Heart right ventricle (tissue), 16 donors: ENCODE data around the gene PRKCD. TPM values are rescaled to one million over a fixed set of nuclear protein-coding genes. Genes with fewer than 3 reads are reported as not detected.

Experiments used
- ATAC-seq, 8 donors: fragments of 200-7000 bp; cut with Tn5 transposase; one replicate each; pipeline ENCODE4 v1.9.1; 2020; ENCODE audit warnings: mild to moderate bottlenecking in 8 of 8, moderate library complexity in 8 of 8, moderate number of reproducible peaks in 1 of 8
- DNase-seq, 2 donors: peaks; one replicate each; pipeline ENCODE4 v3.0.0-alpha.2; 2020
- H3K27ac ChIP-seq, 10 donors: fragments of 200-600 bp; sonication (generic) in 2 of 10; one replicate each; pipeline versions ENCODE4 v1.5.0 to v1.8.0; 2020 to 2022; ENCODE audit warnings: mild to moderate bottlenecking in 3 of 10
- H3K27me3 ChIP-seq, 7 donors: fragments of 200-600 bp; one replicate each; pipeline ENCODE4 v1.8.0; 2021 to 2022; ENCODE audit warnings: mild to moderate bottlenecking in 2 of 7
- H3K36me3 ChIP-seq, 9 donors: fragments of 200-600 bp; sonication (generic) in 1 of 9; one replicate each; pipeline versions ENCODE4 v1.5.0 to v1.8.0; 2020 to 2022; ENCODE audit warnings: mild to moderate bottlenecking in 2 of 9
- H3K4me1 ChIP-seq, 9 donors: fragments of 200-600 bp; sonication (generic) in 1 of 9; one replicate each; pipeline versions ENCODE4 v1.5.0 to v1.8.0; 2020 to 2022; ENCODE audit warnings: mild to moderate bottlenecking in 4 of 9
- H3K4me3 ChIP-seq, 10 donors: fragments of 200-600 bp; sonication (generic) in 2 of 10; one replicate each; pipeline versions ENCODE4 v1.5.0 to v1.8.0; 2020 to 2022; ENCODE audit warnings: mild to moderate bottlenecking in 7 of 10, moderate library complexity in 2 of 10
- H3K9me3 ChIP-seq, 11 donors: fragments of 200-600 bp in 10 of 11; sonication (generic) in 2 of 11; one replicate each; pipeline versions ENCODE4 v1.5.0 to v1.8.0; 2013 to 2022; ENCODE audit warnings: mild to moderate bottlenecking in 2 of 11, control low read depth in 1 of 11, moderate library complexity in 1 of 11
- CTCF ChIP-seq, 9 donors: fragments of 200-600 bp; sonication (generic) in 2 of 9; IDR thresholded peaks; one replicate each; pipeline versions ENCODE4 v1.5.0 to v1.8.0; 2021 to 2022; ENCODE audit warnings: antibody characterized with exemption in 9 of 9, mild to moderate bottlenecking in 5 of 9, moderate library complexity in 1 of 9
- WGBS, 2 donors: extraction: QIAGEN DNeasy Blood & Tissue Kit; methylation state at CpG; one replicate each; pipeline ENCODE4 v1.1.7; 2013; ENCODE audit warnings: inconsistent platforms in 1 of 2; 5-methylcytosine and 5-hydroxymethylcytosine counted together
- intact Hi-C, 10 donors: fragments of 100-400 bp; cut with DNase I; formaldehyde crosslinking; loops; one replicate each; pipeline versions ENCODE4 v1.11.1 to v1.14.2; 2022
- polyA plus RNA-seq, 2 donors: library from polyadenylated mRNA; stranded (reverse); fragments of 200-250 nt; gene quantifications; one replicate each; pipeline ENCODE4 v1.2.3, GENCODE V29; 2013
- total RNA-seq, 10 donors: library from RNA; stranded (reverse); fragmentation: NEBNext Ultra II Directional in 3 of 10; extraction: Animal tissue kit (Norgen Biotek cat#: 25700) in 3 of 10; gene quantifications; one replicate each; pipeline versions ENCODE4 v1.2.1 to v1.2.4, GENCODE V29; 2021 to 2023
- donor health status: Arrhythmogenic right ventricular cardiomyopathy.
- donor health status: ischemic (EF 13 %, LVEDD 7.1; RV severe dilation, severe dysfunction).
- donor health status: healthy with polysubstance abuse.
- donor health status: DM: no; HTN: yes; CAD: no.
- donor health status: DM: no; HTN: no; CAD: no.
- donor health status: ischemic (EF 25% LVEDD 6.9; RV normal size, moderate dysfunction).
- donor health status: ischemic (EF 25% LVEDD 5.7; RV mildly dilated, moderate dysfunction).
- donor health status: healthy.
- donor health status: DM: yes; HTN: yes; CAD: no.
- donor health status: Ischemic cardiomyopathy.
- donor health status: ischemic (EF 35%, LVEDD 5.7; RV mildly dilated, moderate dysfunction).
- donor health status: nonischemic (EF 11% LVEDD 7.7; RV severe dilation, severe dysfunction).
- donor health status: DM: yes; HTN: yes; CAD: no.
- donor health status: PGD.
- donor health status: ischemic (EF 29% LVEDD 5.4; RV normal size, mild dysfunction).
- donor health status: nonischemic (EF 23%, LVEDD 6.1; RV moderate dilation, normal function).

Gene PRKCD
- total and polyA plus RNA-seq, 12 donors: 6.6 to 28.3 (median 8.3) TPM

GRCh38 chr3:53122255-53122932 is 38.6 kb upstream of the PRKCD start:
- Histone ChIP-seq H3K9me3 (no peaks in the 10 kb centered on the region), H3K4me1 (peaks cover 0 to 38% (median 21%) of the 10 kb centered on the region in 9 donors), H3K36me3 (peaks cover 2 to 100% (median 60%) of the 10 kb centered on the region in 9 donors), H3K4me3 (no peak overlapping the region), H3K27ac (peak overlapping the region in 9 of 10 donors; percentile 23 to 69 (median 50)), H3K27me3 (no peaks in the 10 kb centered on the region)
- peak in 5 of 8 donors; percentile 36 to 80 (median 68) for ATAC-seq
- WGBS, 2 donors: 59 to 63% methylated on average over 4 of the region's 4 CpGs
- no peak for TF ChIP-seq CTCF (IDR thresholded peaks at IDR 0.05)
- no peak for DNase-seq
- intact Hi-C loops: loop anchor here in 2 of 10 donors (5.0 kb wide), 2 partner anchors 35 to 40 kb away; partner anchors contain the start of gene PRKCD (in 1 of the 2)

- intact Hi-C loops: loop anchor here in 2 of 10 donors (5.0 kb wide), 2 partner anchors 34 to 39 kb away; partner anchors contain the start of gene PRKCD (in 1 of the 2)
- Histone ChIP-seq H3K4me1 (peaks cover 0 to 38% (median 21%) of the 10 kb centered on the region in 9 donors), H3K27ac (peak overlapping the region in 9 of 10 donors; percentile 23 to 69 (median 50)), H3K9me3 (no peaks in the 10 kb centered on the region), H3K4me3 (no peak overlapping the region), H3K27me3 (no peaks in the 10 kb centered on the region), H3K36me3 (peaks cover 2 to 98% (median 54%) of the 10 kb centered on the region in 9 donors)
- TF ChIP-seq CTCF (IDR thresholded peaks at IDR 0.05): no peak
- ATAC-seq (peak in 3 of 8 donors; percentile 19 to 25 (median 24)), DNase-seq (no peak)
- 94 to 100% methylated on average over 1 of the region's 1 CpG for WGBS, 2 donors
Observed at GRCh38 chr3:53122933-53123305, 38.1 kb upstream of the PRKCD start.

GRCh38 chr3:53123510-53123909 is 37.5 kb upstream of the PRKCD start:
- no peaks in the 10 kb centered on the region for H3K9me3 ChIP-seq
- TF ChIP-seq CTCF (IDR thresholded peaks at IDR 0.05): no peak
- H3K4me3 ChIP-seq: no peak overlapping the region
- intact Hi-C loops: loop anchor here in 2 of 10 donors (5.0 kb wide), 2 partner anchors 34 to 39 kb away; partner anchors contain the start of gene PRKCD (in 1 of the 2)
- peaks cover 2 to 92% (median 48%) of the 10 kb centered on the region in 9 donors for H3K36me3 ChIP-seq
- no peaks in the 10 kb centered on the region for H3K27me3 ChIP-seq
- ATAC-seq (no peak), DNase-seq (no peak)
- peak overlapping the region in 5 of 10 donors; percentile 23 to 69 (median 51) for H3K27ac ChIP-seq
- peaks cover 0 to 39% (median 23%) of the 10 kb centered on the region in 9 donors for H3K4me1 ChIP-seq
- 89 to 92% methylated on average over 8 of the region's 8 CpGs for WGBS, 2 donors

- Histone ChIP-seq H3K9me3 (no peaks in the 10 kb centered on the region), H3K4me3 (no peak overlapping the region), H3K4me1 (peaks cover 0 to 43% (median 28%) of the 10 kb centered on the region in 9 donors), H3K27me3 (no peaks in the 10 kb centered on the region), H3K27ac (peak overlapping the region in 1 of 10 donors; percentile 69), H3K36me3 (peaks cover 0 to 88% (median 44%) of the 10 kb centered on the region in 9 donors)
- TF ChIP-seq CTCF (IDR thresholded peaks at IDR 0.05): no peak
- intact Hi-C loops: loop anchor here in 2 of 10 donors (5.0 kb wide), 2 partner anchors 33 to 38 kb away; partner anchors contain the start of gene PRKCD (in 1 of the 2)
- no peak for ATAC-seq
- no peak for DNase-seq
- WGBS, 2 donors: 87 to 93% methylated on average over 6 of the region's 6 CpGs
Observed at GRCh38 chr3:53123953-53124352, 37.1 kb upstream of the PRKCD start.
